ENCODE measurements around the gene TSPEAR. TPM values are rescaled to one million over a fixed set of nuclear protein-coding genes. Genes with fewer than 3 reads are reported as not detected.

TSPEAR gene
- polyA plus RNA-seq, 1 of the 3 experiments (the other 2 are of a cell fraction): 0.08 TPM

DNA sequence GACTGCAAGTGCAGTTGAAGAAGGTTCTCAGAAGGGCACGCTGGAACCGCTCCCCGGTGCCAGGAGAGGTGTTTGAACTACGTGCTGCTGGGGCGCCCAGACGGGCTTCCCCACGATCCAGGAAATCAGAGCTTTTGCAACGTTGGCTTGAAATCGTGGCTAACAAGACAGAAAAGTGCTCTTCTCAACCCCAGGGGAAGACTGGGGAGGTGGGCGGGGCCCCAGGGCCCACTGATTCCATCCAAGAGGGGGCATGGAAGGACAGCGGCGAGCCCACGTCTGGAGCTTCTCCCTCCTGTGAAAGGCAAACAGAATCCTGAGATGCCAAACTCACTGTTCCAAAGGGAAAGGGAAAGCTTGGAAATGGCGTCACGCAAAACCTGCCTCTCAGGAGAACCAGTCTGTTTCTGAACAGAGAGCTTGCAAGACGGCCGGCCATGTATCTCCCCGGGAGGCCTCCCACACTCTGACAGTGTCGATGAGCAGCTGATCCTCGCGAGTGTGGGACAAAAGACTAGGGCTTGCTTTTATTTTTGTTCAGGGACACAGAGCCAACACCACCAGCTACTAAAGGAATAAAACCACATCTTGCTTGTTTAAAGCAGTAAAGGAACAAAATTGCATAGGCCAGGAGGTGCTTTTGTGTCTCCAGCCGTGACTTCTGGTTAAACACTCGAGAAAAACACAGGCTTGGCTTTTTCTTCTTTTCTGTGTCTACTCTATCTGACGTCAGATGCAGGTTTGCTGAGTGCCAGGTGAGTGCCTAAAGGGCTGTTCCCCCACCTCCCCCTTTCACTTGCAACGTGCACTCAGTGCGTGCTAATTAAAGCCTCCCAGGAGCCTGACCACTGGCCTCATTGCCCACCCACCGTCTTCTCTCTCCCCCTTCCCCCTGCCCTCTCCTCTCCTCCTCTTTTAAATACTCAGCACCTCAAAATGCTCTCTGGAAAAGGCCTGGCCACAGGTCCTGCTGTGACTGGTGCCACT is 214.5 kb downstream of the TSPEAR start:
- POLR2A ChIA-PET: no interaction called here
- no peak overlapping the region for H3K27ac ChIP-seq (ENCODE audit: low read depth in 2 of 2, low read length in 1 of 2)

DNA sequence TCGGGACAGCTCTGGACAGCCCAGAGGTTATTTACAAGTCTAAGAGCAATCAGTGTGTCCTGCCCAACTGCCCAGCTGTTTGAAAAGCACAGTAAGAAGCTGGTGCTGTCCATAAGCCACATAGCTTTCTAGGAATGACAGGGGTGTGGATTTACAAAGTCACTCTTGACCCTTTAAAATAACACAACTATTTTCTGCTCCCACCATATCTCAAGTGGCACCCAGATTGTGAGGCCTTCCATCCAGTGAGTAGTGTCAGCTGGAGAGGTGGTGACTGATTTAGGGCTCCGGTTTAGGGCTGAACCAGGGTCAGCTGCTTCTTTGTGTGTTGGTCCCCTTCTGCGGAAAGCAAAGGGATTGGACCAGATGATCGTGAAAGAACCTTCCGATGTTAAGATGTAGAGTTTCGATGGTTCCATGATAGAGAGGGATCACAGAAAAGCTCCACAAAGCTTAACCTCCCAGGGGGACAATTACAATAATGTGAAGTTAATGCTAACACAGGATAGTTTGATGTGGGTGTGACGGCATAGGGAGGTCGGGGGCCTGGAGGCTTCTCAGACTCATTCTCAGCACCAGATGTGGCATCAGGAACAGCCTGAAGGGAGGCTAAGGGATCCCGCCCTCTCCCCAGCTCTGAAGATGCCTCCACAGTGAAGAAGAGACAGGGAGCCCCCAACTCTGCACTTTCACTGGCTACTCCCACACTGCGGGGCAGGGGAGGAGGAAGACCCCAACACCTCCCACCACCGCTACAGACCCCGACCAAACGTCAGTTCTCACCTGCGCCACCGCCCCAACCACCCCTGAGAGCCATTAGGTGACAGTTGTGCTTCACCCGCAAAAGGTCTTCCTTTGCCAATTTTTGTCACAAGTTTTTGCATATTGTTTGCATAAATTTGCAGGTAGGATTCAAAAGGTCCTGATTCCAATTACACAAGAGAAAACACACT is 215.5 kb downstream of the TSPEAR start:
- peaks cover 9% of the 10 kb centered on the region; the same call in 1 of the 2 replicates for H3K27me3 ChIP-seq (ENCODE audit: insufficient read depth)
- no peaks in the 10 kb centered on the region for H3K4me1 ChIP-seq (ENCODE audit: control insufficient read depth in 1 of 2, insufficient read depth in 2 of 2, low read depth in 1 of 2, low read length in 1 of 2)
- no peaks in the 10 kb centered on the region for H4K20me1 ChIP-seq (ENCODE audit: insufficient read depth)
- H3F3A ChIP-seq (replicated peaks; ENCODE audit: insufficient read depth): no peaks in the 10 kb centered on the region
- no peak overlapping the region for H3K9ac ChIP-seq
- H3K4me2 ChIP-seq: no peak overlapping the region
- no peaks in the 10 kb centered on the region for H3K36me3 ChIP-seq (replicated peaks in 1 of 2; ENCODE audit: control insufficient read depth in 1 of 2, insufficient read depth in 2 of 2, low read length in 1 of 2)
- no peak overlapping the region for H3K27ac ChIP-seq (ENCODE audit: low read depth in 2 of 2, low read length in 1 of 2)
- H3K9me3 ChIP-seq: peaks cover 11% of the 10 kb centered on the region; the same call in 1 of the 2 replicates
- CTCF ChIA-PET: interaction anchor here (0.6 to 4.4 kb wide), 4 partner anchors 14 to 298 kb away, joined by 3 to 21 read pairs (median 4); no protein-coding TSS in a partner anchor
- POLR2A ChIA-PET: no interaction called here
- TF ChIP-seq, protein P1, sequence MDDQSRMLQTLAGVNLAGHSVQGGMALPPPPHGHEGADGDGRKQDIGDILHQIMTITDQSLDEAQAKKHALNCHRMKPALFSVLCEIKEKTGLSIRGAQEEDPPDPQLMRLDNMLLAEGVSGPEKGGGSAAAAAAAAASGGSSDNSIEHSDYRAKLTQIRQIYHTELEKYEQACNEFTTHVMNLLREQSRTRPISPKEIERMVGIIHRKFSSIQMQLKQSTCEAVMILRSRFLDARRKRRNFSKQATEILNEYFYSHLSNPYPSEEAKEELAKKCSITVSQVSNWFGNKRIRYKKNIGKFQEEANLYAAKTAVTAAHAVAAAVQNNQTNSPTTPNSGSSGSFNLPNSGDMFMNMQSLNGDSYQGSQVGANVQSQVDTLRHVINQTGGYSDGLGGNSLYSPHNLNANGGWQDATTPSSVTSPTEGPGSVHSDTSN (IDR thresholded peaks at IDR 0.05): no peak
- TF ChIP-seq GABPA (IDR thresholded peaks at IDR 0.05; ENCODE audit: low read depth): no peak
- TF ChIP-seq NRF1 (IDR thresholded peaks at IDR 0.05; ENCODE audit: low read depth, low read length): no peak
- no peak for TF ChIP-seq GATA2 (CRISPR knock-in tag; IDR thresholded peaks at IDR 0.05)
- no peak for TF ChIP-seq FOXM1 (IDR thresholded peaks at IDR 0.05; ENCODE audit: low read depth)
- no peak for TF ChIP-seq FOXJ3 (CRISPR knock-in tag; IDR thresholded peaks at IDR 0.05)
- TF ChIP-seq JUND (IDR thresholded peaks at IDR 0.05): no peak
- TF ChIP-seq TAF1 (IDR thresholded peaks at IDR 0.05; ENCODE audit: borderline replicate concordance, low read depth, low read length): no peak
- no peak for TF ChIP-seq TEAD4 (IDR thresholded peaks at IDR 0.05; ENCODE audit: borderline replicate concordance, insufficient read depth)
- no peak for TF ChIP-seq SMC3 (IDR thresholded peaks at IDR 0.05; ENCODE audit: low read depth, low read length)
- TF ChIP-seq RCOR1 (IDR thresholded peaks at IDR 0.05; ENCODE audit: low read length): no peak
- no peak for TF ChIP-seq NFIC (IDR thresholded peaks at IDR 0.05; ENCODE audit: borderline replicate concordance)
- TF ChIP-seq SIN3A (IDR thresholded peaks at IDR 0.05; ENCODE audit: borderline replicate concordance, low read depth, low read length): no peak
- no peaks in the 10 kb centered on the region for H3K79me2 ChIP-seq (ENCODE audit: insufficient read depth)
- H2AFZ ChIP-seq (ENCODE audit: low read depth): no peak overlapping the region
- no peaks in the 10 kb centered on the region for H3K9me2 ChIP-seq
- no peak overlapping the region for H3K4me3 ChIP-seq (ENCODE audit: low read depth in 2 of 2, low read length in 1 of 2)
- no peak for DNase-seq
- 66% methylated on average over 16 of the region's 16 CpGs for WGBS (ENCODE audit: low lambda C conversion rate)

More for the DNA sequence above, 214.5 kb downstream of the TSPEAR start:
- no peak overlapping the region for H2AFZ ChIP-seq (ENCODE audit: low read depth)
- no peaks in the 10 kb centered on the region for H3K79me2 ChIP-seq (ENCODE audit: insufficient read depth)
- H3K4me2 ChIP-seq: no peak overlapping the region
- H4K20me1 ChIP-seq (ENCODE audit: insufficient read depth): no peaks in the 10 kb centered on the region
- CTCF ChIA-PET: interaction anchor here (0.6 to 4.4 kb wide), 3 partner anchors 13 to 297 kb away, joined by 3 to 21 read pairs (median 4); no protein-coding TSS in a partner anchor
- H3K9ac ChIP-seq: no peak overlapping the region
- no peaks in the 10 kb centered on the region for H3K9me2 ChIP-seq
- peaks cover 11% of the 10 kb centered on the region; the same call in 1 of the 2 replicates for H3K9me3 ChIP-seq
- H3K27me3 ChIP-seq (ENCODE audit: insufficient read depth): peaks cover 18% of the 10 kb centered on the region
- H3F3A ChIP-seq (replicated peaks; ENCODE audit: insufficient read depth): no peaks in the 10 kb centered on the region
- H3K36me3 ChIP-seq (replicated peaks in 1 of 2; ENCODE audit: control insufficient read depth in 1 of 2, insufficient read depth in 2 of 2, low read length in 1 of 2): no peaks in the 10 kb centered on the region
- H3K4me3 ChIP-seq (ENCODE audit: low read depth in 2 of 2, low read length in 1 of 2): no peak overlapping the region
- no peak for DNase-seq
- H3K4me1 ChIP-seq (ENCODE audit: control insufficient read depth in 1 of 2, insufficient read depth in 2 of 2, low read depth in 1 of 2, low read length in 1 of 2): no peaks in the 10 kb centered on the region
- TF ChIP-seq CHD2 (IDR thresholded peaks at IDR 0.05; ENCODE audit: low read length, partially characterized antibody): no peak
- TF ChIP-seq, protein P2, sequence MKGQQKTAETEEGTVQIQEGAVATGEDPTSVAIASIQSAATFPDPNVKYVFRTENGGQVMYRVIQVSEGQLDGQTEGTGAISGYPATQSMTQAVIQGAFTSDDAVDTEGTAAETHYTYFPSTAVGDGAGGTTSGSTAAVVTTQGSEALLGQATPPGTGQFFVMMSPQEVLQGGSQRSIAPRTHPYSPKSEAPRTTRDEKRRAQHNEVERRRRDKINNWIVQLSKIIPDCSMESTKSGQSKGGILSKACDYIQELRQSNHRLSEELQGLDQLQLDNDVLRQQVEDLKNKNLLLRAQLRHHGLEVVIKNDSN (IDR thresholded peaks at IDR 0.05; ENCODE audit: borderline replicate concordance, low read depth): no peak
- TF ChIP-seq GATA2 (CRISPR knock-in tag; IDR thresholded peaks at IDR 0.05): no peak
- no peak for TF ChIP-seq ELF1 (IDR thresholded peaks at IDR 0.05)
- WGBS (ENCODE audit: low lambda C conversion rate): 68% methylated on average over 23 of the region's 27 CpGs

Data from SK-N-SH (cell line).